GM12878 (cell line): ENCODE data around the gene HHAT. TPM values are rescaled to one million over a fixed set of nuclear protein-coding genes. Genes with fewer than 3 reads are reported as not detected.

Experiments used
- ATAC-seq: fragments of 200-7000 bp; cut with Tn5 transposase; 3 replicates; pipeline ENCODE4 v1.9.1; 2020; ENCODE audit warnings: mild to moderate bottlenecking, moderate library complexity
- BruUV-seq: library from RNA; stranded (reverse); fragments of 400-500 nt; replicated peaks from 2 replicates; lab custom pipeline; 2021; lab: Mats Ljungman, UMichigan
- CTCF ChIA-PET: fragments of 300-600 bp; sonication (Branson Sonifier 250); formaldehyde crosslinking; extraction: SDS; loops from one replicate; lab custom pipeline; 2021; ENCODE audit warnings: inconsistent platforms; lab: Yijun Ruan, JAX
- POLR2A ChIA-PET: fragments of 350-600 bp; formaldehyde crosslinking; extraction: SDS; loops from one replicate; lab custom pipeline; 2021; ENCODE audit warnings: inconsistent platforms; lab: Charles Lee
- RAD21 ChIA-PET: fragments of 300-600 bp; sonication (Branson Sonifier 250); formaldehyde crosslinking; loops from one replicate; lab custom pipeline; 2023; ENCODE audit warnings: antibody characterized with exemption; ENCODE audit not compliant: unreplicated experiment; lab: Charles Lee
- SMC1A ChIA-PET: fragments of 300-600 bp; sonication (Branson Sonifier 250); formaldehyde crosslinking; loops from one replicate; lab custom pipeline; 2023; ENCODE audit not compliant: unreplicated experiment, uncharacterized antibody; lab: Charles Lee
- DNase-seq: peaks from one replicate; pipeline ENCODE4 v3.0.0-alpha.2; 2011; ENCODE audit warnings: low read depth, low spot score
- FAIRE-seq: peaks from 3 replicates; lab custom pipeline; 2011; peaks lifted over from hg19 to GRCh38; lab: Jason Lieb, UNC
- H2AFZ ChIP-seq: 2 replicates; pipeline ENCODE4 v1.6.0; 2011; ENCODE audit warnings: low read depth, low read length, control low read depth; ENCODE audit not compliant: control insufficient read depth
- H3K27ac ChIP-seq: 2 replicates; pipeline ENCODE4 v1.5.1; 2011; ENCODE audit warnings: control low read depth; ENCODE audit not compliant: control insufficient read depth, insufficient read depth
- H3K27me3 ChIP-seq, 2 experiments: replicated peaks in 1 of 2; 2 replicates each; pipeline versions ENCODE4 v1.6.0 to v1.6.1; 2011; ENCODE audit warnings: low read length in 1 of 2; ENCODE audit not compliant: control insufficient read depth in 2 of 2, insufficient read depth in 2 of 2
- H3K36me3 ChIP-seq, 2 experiments: 2 replicates each; pipeline ENCODE4 v1.5.1; 2011; ENCODE audit warnings: low read length in 1 of 2; ENCODE audit not compliant: control insufficient read depth in 2 of 2, insufficient read depth in 2 of 2
- H3K4me1 ChIP-seq: 2 replicates; pipeline ENCODE4 v1.6.1; 2011; ENCODE audit warnings: mild to moderate bottlenecking, low read length, moderate library complexity, mixed read lengths; ENCODE audit not compliant: control insufficient read depth, insufficient read depth
- H3K4me2 ChIP-seq: 2 replicates; pipeline ENCODE4 v1.6.0; 2011; ENCODE audit warnings: control low read depth; ENCODE audit not compliant: control insufficient read depth, insufficient read depth
- H3K4me3 ChIP-seq: fragments of 200-600 bp; sonication (generic); 2 replicates; pipeline ENCODE4 v1.5.1; 2016
- H3K79me2 ChIP-seq: 2 replicates; pipeline ENCODE4 v1.6.0; 2011; ENCODE audit warnings: low read length; ENCODE audit not compliant: control insufficient read depth, insufficient read depth
- H3K9ac ChIP-seq: 2 replicates; pipeline ENCODE4 v1.8.0; 2011; ENCODE audit warnings: low read length, control low read depth, mixed read lengths; ENCODE audit not compliant: control insufficient read depth, insufficient read depth
- H3K9me3 ChIP-seq: replicated peaks from 3 replicates; pipeline ENCODE4 v1.5.1; 2011; ENCODE audit warnings: mild to moderate bottlenecking, low read length; ENCODE audit not compliant: control insufficient read depth, insufficient read depth
- H4K20me1 ChIP-seq: 2 replicates; pipeline ENCODE4 v1.6.0; 2011; ENCODE audit not compliant: control insufficient read depth, insufficient read depth
- CBX5 ChIP-seq: sonication (generic); IDR thresholded peaks from 2 replicates; pipeline ENCODE4 v1.6.1; 2016; ENCODE audit warnings: low read depth, moderate library complexity, mild to moderate bottlenecking, inconsistent platforms
- E2F4 ChIP-seq: IDR thresholded peaks from 2 replicates; pipeline ENCODE4 v1.6.1; 2012; ENCODE audit warnings: low read depth, low read length, improper control_type of control experiment
- EGR1 ChIP-seq, 2 experiments: IDR thresholded peaks; 1 replicate in 1 of 2; 2 replicates in 1 of 2; pipeline ENCODE4 v1.6.1; 2011 to 2012; ENCODE audit warnings: low read depth in 2 of 2, low read length in 2 of 2, borderline replicate concordance in 1 of 2, mild to moderate bottlenecking in 1 of 2, moderate library complexity in 1 of 2
- WGBS: methylation state at CpG from one replicate; pipeline ENCODE4 v1.1.6; 2016; ENCODE audit warnings: low lambda C conversion rate; ENCODE audit not compliant: insufficient replicate concordance, insufficient coverage; ENCODE audit errors: missing lambda C conversion rate; 5-methylcytosine and 5-hydroxymethylcytosine counted together
- in situ Hi-C: fragments of 300-500 bp; cut with MboI; formaldehyde crosslinking; loops from 9 replicates; pipeline ENCODE4 v1.14.3; 2018; ENCODE audit warnings: mixed read lengths
- intact Hi-C: fragments of 100-400 bp; cut with micrococcal nuclease; formaldehyde crosslinking; loops from one replicate; pipeline ENCODE4 v1.14.2; 2022; ENCODE audit not compliant: unreplicated experiment
- polyA plus RNA-seq, 11 experiments: library from polyadenylated mRNA; depleted of rRNA in 4 of 11; unstranded in 6 of 11; stranded (reverse) in 5 of 11; fragments of >200 nt; fragmentation: Nextera tagmentation in 4 of 11; fragmentation: Illumina TruSeq in 1 of 11; extraction: Ambion mirVana in 4 of 11; extraction: Trizol in 1 of 11; gene quantifications; 1 replicate in 1 of 11; 2 replicates in 10 of 11; pipeline versions ENCODE4 v1.2.1 to v1.2.3, GENCODE V29; 2011 to 2016; ENCODE audit warnings: inconsistent platforms in 2 of 11, missing spikeins in 2 of 11, low read depth in 1 of 11
- total RNA-seq, 4 experiments: library from RNA; depleted of rRNA in 3 of 4; stranded (reverse); fragments of >200 nt in 3 of 4; fragmentation: Illumina TruSeq in 1 of 4; extraction: Trizol in 1 of 4; gene quantifications; 2 replicates each; pipeline versions ENCODE4 v1.2.1 to v1.2.3, GENCODE V29; 2013 to 2021
- TF ChIP-seq, protein P1 (sequence below): fragments of 150-350 bp; IDR thresholded peaks from 2 replicates; pipeline ENCODE4 v1.6.1; 2014; ENCODE audit warnings: mild to moderate bottlenecking, low read depth, low read length
- TF ChIP-seq, protein P2 (sequence below): IDR thresholded peaks from 2 replicates; pipeline ENCODE4 v1.6.1; 2012; ENCODE audit warnings: low read length, inconsistent platforms

HHAT gene
- total and polyA plus RNA-seq, 10 of the 15 experiments (the other 5 are each of a cell fraction or from before 2014, with no cell fraction given), result 1.2 to 37.6 (median 2.6) TPM

- TF ChIP-seq E2F4, result no peak
- no peak for TF ChIP-seq EGR1 (IDR thresholded peaks at IDR 0.05; ENCODE audit: borderline replicate concordance in 1 of 2, low read depth in 2 of 2, low read length in 2 of 2)
- TF ChIP-seq CBX5, result no peak
- TF ChIP-seq, protein P1, sequence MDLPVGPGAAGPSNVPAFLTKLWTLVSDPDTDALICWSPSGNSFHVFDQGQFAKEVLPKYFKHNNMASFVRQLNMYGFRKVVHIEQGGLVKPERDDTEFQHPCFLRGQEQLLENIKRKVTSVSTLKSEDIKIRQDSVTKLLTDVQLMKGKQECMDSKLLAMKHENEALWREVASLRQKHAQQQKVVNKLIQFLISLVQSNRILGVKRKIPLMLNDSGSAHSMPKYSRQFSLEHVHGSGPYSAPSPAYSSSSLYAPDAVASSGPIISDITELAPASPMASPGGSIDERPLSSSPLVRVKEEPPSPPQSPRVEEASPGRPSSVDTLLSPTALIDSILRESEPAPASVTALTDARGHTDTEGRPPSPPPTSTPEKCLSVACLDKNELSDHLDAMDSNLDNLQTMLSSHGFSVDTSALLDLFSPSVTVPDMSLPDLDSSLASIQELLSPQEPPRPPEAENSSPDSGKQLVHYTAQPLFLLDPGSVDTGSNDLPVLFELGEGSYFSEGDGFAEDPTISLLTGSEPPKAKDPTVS, result no peak
Measured at GRCh38 chr1:210328746-210329503, at the start of gene HHAT (continued).

DNA sequence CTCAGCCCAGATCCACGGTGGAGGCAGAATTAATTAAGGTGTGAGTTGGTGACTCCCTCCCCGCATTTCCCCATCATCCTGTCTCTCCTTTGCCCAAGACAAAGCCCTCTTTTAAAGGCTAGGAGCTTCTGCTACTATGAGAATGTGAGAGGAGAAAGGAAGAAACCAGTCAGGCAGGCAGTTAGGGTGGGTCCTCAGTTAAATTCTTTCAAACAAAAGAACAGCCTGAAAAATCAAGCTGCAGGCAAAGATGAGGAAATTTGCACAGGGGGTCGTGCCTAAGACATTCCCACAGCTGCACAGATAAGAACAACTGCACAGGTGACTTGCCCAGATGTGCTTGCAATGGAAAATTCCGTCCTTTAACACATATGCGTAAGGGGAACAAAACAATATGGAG, 48.5 kb upstream of the HHAT start:
- ATAC-seq, result no peak
- ChIA-PET SMC1A (no interaction called here), POLR2A (no interaction called here), CTCF (no interaction called here), RAD21 (no interaction called here)
- in situ Hi-C loops (no loop called here), intact Hi-C loops (no loop called here)
- Histone ChIP-seq H3K9me3 (peaks cover 3% of the 10 kb centered on the region; the same call in 1 of the 3 replicates), H3K9ac (no peak overlapping the region), H3K36me3 (no peaks in the 10 kb centered on the region), H3K27me3 (no peaks in the 10 kb centered on the region; a peak in 1 of 4 replicates), H2AFZ (no peak overlapping the region), H4K20me1 (no peaks in the 10 kb centered on the region), H3K4me1 (no peaks in the 10 kb centered on the region), H3K79me2 (no peaks in the 10 kb centered on the region), H3K27ac (no peak overlapping the region), H3K4me3 (no peak overlapping the region), H3K4me2 (no peak overlapping the region)
- no TSS peak for BruUV-seq
- whole genome bisulfite sequencing, result 41% methylated on average over 5 of the region's 5 CpGs
- TF ChIP-seq, protein P2, sequence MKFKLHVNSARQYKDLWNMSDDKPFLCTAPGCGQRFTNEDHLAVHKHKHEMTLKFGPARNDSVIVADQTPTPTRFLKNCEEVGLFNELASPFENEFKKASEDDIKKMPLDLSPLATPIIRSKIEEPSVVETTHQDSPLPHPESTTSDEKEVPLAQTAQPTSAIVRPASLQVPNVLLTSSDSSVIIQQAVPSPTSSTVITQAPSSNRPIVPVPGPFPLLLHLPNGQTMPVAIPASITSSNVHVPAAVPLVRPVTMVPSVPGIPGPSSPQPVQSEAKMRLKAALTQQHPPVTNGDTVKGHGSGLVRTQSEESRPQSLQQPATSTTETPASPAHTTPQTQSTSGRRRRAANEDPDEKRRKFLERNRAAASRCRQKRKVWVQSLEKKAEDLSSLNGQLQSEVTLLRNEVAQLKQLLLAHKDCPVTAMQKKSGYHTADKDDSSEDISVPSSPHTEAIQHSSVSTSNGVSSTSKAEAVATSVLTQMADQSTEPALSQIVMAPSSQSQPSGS, result no peak
- 0 out of 2 replicates have a peak, but pooled peaks have one; percentile 70 for TF ChIP-seq CBX5
- DNase-seq, result no peak
- FAIRE-seq, result no peak
